Measurements from ENCODE around the gene SLTM. TPM values are rescaled to one million over a fixed set of nuclear protein-coding genes. Genes with fewer than 3 reads are reported as not detected.
"Not testable (repeated sequence)": the region's sequence is repeated elsewhere in the genome, so short reads cannot be mapped to it uniquely, and the experiment has no call there.

Gene SLTM
- polyA plus RNA-seq, 3 donors, result 128 to 148 (median 138) TPM

- DNase-seq (ENCODE audit: low read depth in 3 of 3, low spot score in 2 of 3), result no peak
These were observed 1.4 kb downstream of the SLTM start for GRCh38 chr15:58931987-58932588.

- no peak for DNase-seq (ENCODE audit: low read depth in 3 of 3, low spot score in 2 of 3)
These were observed 3.5 kb downstream of the SLTM start for GRCh38 chr15:58929891-58930416.

- no peak for DNase-seq (ENCODE audit: low read depth in 3 of 3, low spot score in 2 of 3)
These were observed 6.7 kb downstream of the SLTM start for GRCh38 chr15:58926823-58927222.

- no peak for DNase-seq (ENCODE audit: low read depth in 3 of 3, low spot score in 2 of 3)
These were observed 9.2 kb downstream of the SLTM start for GRCh38 chr15:58924327-58924726.

GRCh38 chr15:58923696-58924300 is 9.7 kb downstream of the SLTM start:
- DNase-seq (ENCODE audit: low read depth in 3 of 3, low spot score in 2 of 3), result no peak

GRCh38 chr15:58923284-58923683 is 10.2 kb downstream of the SLTM start:
- DNase-seq (ENCODE audit: low read depth in 3 of 3, low spot score in 2 of 3), result no peak

- DNase-seq (ENCODE audit: low read depth in 3 of 3, low spot score in 2 of 3), result no peak
These were observed 12.2 kb downstream of the SLTM start for GRCh38 chr15:58921267-58921790.

- DNase-seq (ENCODE audit: low read depth in 3 of 3, low spot score in 2 of 3), result not testable (repeated sequence)
These were observed 13.0 kb downstream of the SLTM start for GRCh38 chr15:58920447-58920846.

- DNase-seq (ENCODE audit: low read depth in 3 of 3, low spot score in 2 of 3), result no peak
These were observed 14.2 kb downstream of the SLTM start for GRCh38 chr15:58919232-58919631.

GRCh38 chr15:58918239-58918638 is 15.2 kb downstream of the SLTM start:
- no peak for DNase-seq (ENCODE audit: low read depth in 3 of 3, low spot score in 2 of 3)

GRCh38 chr15:58917613-58918129 is 15.8 kb downstream of the SLTM start:
- DNase-seq (ENCODE audit: low read depth in 3 of 3, low spot score in 2 of 3), result not testable (repeated sequence)

GRCh38 chr15:58916962-58917361 is 16.5 kb downstream of the SLTM start:
- DNase-seq (ENCODE audit: low read depth in 3 of 3, low spot score in 2 of 3), result no peak

- no peak for DNase-seq (ENCODE audit: low read depth in 3 of 3, low spot score in 2 of 3)
These were observed 23.0 kb downstream of the SLTM start for GRCh38 chr15:58910456-58910855.

- DNase-seq (ENCODE audit: low read depth in 3 of 3, low spot score in 2 of 3), result no peak
These were observed 23.9 kb downstream of the SLTM start for GRCh38 chr15:58909616-58910015.

GRCh38 chr15:58908550-58909309 is 24.7 kb downstream of the SLTM start:
- no peak for DNase-seq (ENCODE audit: low read depth in 3 of 3, low spot score in 2 of 3)

GRCh38 chr15:58900631-58901030 is 32.8 kb downstream of the SLTM start:
- peak in 1 of 3 donors; percentile 27 for DNase-seq (ENCODE audit: low read depth in 3 of 3, low spot score in 2 of 3)

GRCh38 chr15:58898150-58898680 is 35.3 kb downstream of the SLTM start:
- DNase-seq (ENCODE audit: low read depth in 3 of 3, low spot score in 2 of 3), result no peak

- no peak for DNase-seq (ENCODE audit: low read depth in 3 of 3, low spot score in 2 of 3)
These were observed 44.1 kb downstream of the SLTM start for GRCh38 chr15:58889363-58889762.

GRCh38 chr15:58886921-58887320 is 46.6 kb downstream of the SLTM start:
- no peak for DNase-seq (ENCODE audit: low read depth in 3 of 3, low spot score in 2 of 3)

- not testable (repeated sequence) for DNase-seq (ENCODE audit: low read depth in 3 of 3, low spot score in 2 of 3)
These were observed 49.6 kb downstream of the SLTM start for GRCh38 chr15:58883926-58884325.

- DNase-seq (ENCODE audit: low read depth in 3 of 3, low spot score in 2 of 3), result no peak
These were observed 51.2 kb downstream of the SLTM start for GRCh38 chr15:58882243-58882642.
